NCI-H748 (cell line): ENCODE data around the gene WNK2.

Experiments used
- DNase-seq: peaks from one replicate; lab custom pipeline; 2025; ENCODE audit not compliant: unreplicated experiment; lab: John Stamatoyannopoulos, UW

Gene WNK2

GRCh38 chr9:93184432-93185265 is 710 bp downstream of the WNK2 start:
- DNase-seq, result peak; percentile 69

GRCh38 chr9:93185266-93186214 is 1.6 kb downstream of the WNK2 start:
- peak; percentile 49 for DNase-seq

- no peak for DNase-seq
Observed at GRCh38 chr9:93186215-93186945, 2.4 kb downstream of the WNK2 start.

- no peak for DNase-seq
Observed at GRCh38 chr9:93187047-93187446, 3.1 kb downstream of the WNK2 start.

- no peak for DNase-seq
Observed at GRCh38 chr9:93187574-93187973, 3.6 kb downstream of the WNK2 start.

- DNase-seq, result no peak
Observed at GRCh38 chr9:93188426-93189368, 4.8 kb downstream of the WNK2 start.

GRCh38 chr9:93189369-93190132 is 5.6 kb downstream of the WNK2 start:
- no peak for DNase-seq

- no peak for DNase-seq
Observed at GRCh38 chr9:93190133-93190525, 6.2 kb downstream of the WNK2 start.

GRCh38 chr9:93190656-93191353 is 6.9 kb downstream of the WNK2 start:
- DNase-seq, result no peak

- DNase-seq, result no peak
Observed at GRCh38 chr9:93191354-93191660, 7.4 kb downstream of the WNK2 start.

GRCh38 chr9:93192721-93193387 is 8.9 kb downstream of the WNK2 start:
- DNase-seq, result no peak

- DNase-seq, result peak; percentile 89
Observed at GRCh38 chr9:93193388-93194220, 9.7 kb downstream of the WNK2 start.

- no peak for DNase-seq
Observed at GRCh38 chr9:93194221-93194625, 10.3 kb downstream of the WNK2 start.

- DNase-seq, result peak; percentile 55
Observed at GRCh38 chr9:93194641-93195040, 10.7 kb downstream of the WNK2 start.

- DNase-seq, result no peak
Observed at GRCh38 chr9:93196096-93197055, 12.4 kb downstream of the WNK2 start.

- no peak for DNase-seq
Observed at GRCh38 chr9:93197670-93198069, 13.7 kb downstream of the WNK2 start.
